SK-N-MC (cell line): ENCODE measurements around the gene DENND1C.

Source experiments
- EZH2 ChIP-seq: fragments of 200-600 bp; sonication (generic); IDR thresholded peaks from one replicate; pipeline ENCODE4 v1.6.1; 2017; ENCODE audit warnings: antibody characterized with exemption
- FOXP2 ChIP-seq: optimal IDR thresholded peaks from 2 replicates; pipeline ENCODE3; 2011; ENCODE audit warnings: mild to moderate bottlenecking, moderate library complexity; ENCODE audit not compliant: insufficient read depth; ENCODE audit errors: extremely low read length, control extremely low read depth
- POLR2AphosphoS5 ChIP-seq: IDR thresholded peaks from 2 replicates; pipeline ENCODE4 v1.6.1; 2012; ENCODE audit warnings: mild to moderate bottlenecking, low read depth, low read length, borderline replicate concordance

- no peak for TF ChIP-seq POLR2AphosphoS5
- no peak for TF ChIP-seq EZH2
- TF ChIP-seq FOXP2, result no peak
Observed at GRCh38 chr19:6499052-6499790, 17.6 kb upstream of the DENND1C start.
